BE2C (cell line): ENCODE data around the gene SLC2A5.
"Not testable (repeated sequence)": the region's sequence is repeated elsewhere in the genome, so short reads cannot be mapped to it uniquely, and the experiment has no call there.

Experiments used
- DNase-seq: peaks from one replicate; pipeline ENCODE4 v3.0.0-alpha.2; 2020
- H3K27me3 ChIP-seq: fragments of 250-450 bp; sonication (Bioruptor Pico); 2 replicates; pipeline ENCODE4 v1.5.1; 2020; ENCODE audit warnings: mild to moderate bottlenecking
- H3K36me3 ChIP-seq: fragments of 250-450 bp; sonication (Bioruptor Pico); 2 replicates; pipeline ENCODE4 v1.5.1; 2020; ENCODE audit warnings: mild to moderate bottlenecking
- H3K4me1 ChIP-seq: fragments of 250-450 bp; sonication (Bioruptor Pico); 2 replicates; pipeline ENCODE4 v1.5.1; 2020
- H3K4me3 ChIP-seq: 2 replicates; pipeline ENCODE4 v1.5.1; 2011; ENCODE audit warnings: low read depth, low read length
- H3K9me3 ChIP-seq: fragments of 250-450 bp; sonication (Bioruptor Pico); 2 replicates; pipeline ENCODE4 v1.5.1; 2020
- CTCF ChIP-seq: IDR thresholded peaks from 2 replicates; pipeline ENCODE4 v1.5.1; 2012; ENCODE audit warnings: mild to moderate bottlenecking, low read depth, low read length

SLC2A5 gene

GRCh38 chr1:9038338-9038650 is 31.1 kb downstream of the SLC2A5 start:
- H3K4me3 ChIP-seq, result no peak overlapping the region
- H3K9me3 ChIP-seq, result no peaks in the 10 kb centered on the region
- H3K4me1 ChIP-seq, result no peaks in the 10 kb centered on the region
- H3K36me3 ChIP-seq, result no peaks in the 10 kb centered on the region
- no peaks in the 10 kb centered on the region for H3K27me3 ChIP-seq
- no peak for TF ChIP-seq CTCF
- DNase-seq, result no peak

- TF ChIP-seq CTCF, result no peak
- H3K36me3 ChIP-seq, result no peaks in the 10 kb centered on the region
- DNase-seq, result no peak
- no peak overlapping the region for H3K4me3 ChIP-seq
- no peaks in the 10 kb centered on the region for H3K4me1 ChIP-seq
- no peaks in the 10 kb centered on the region for H3K9me3 ChIP-seq
- H3K27me3 ChIP-seq, result no peaks in the 10 kb centered on the region
These were observed 31.7 kb downstream of the SLC2A5 start for GRCh38 chr1:9037476-9038337.

GRCh38 chr1:9035226-9035625 is 34.2 kb downstream of the SLC2A5 start:
- Histone ChIP-seq H3K36me3 (no peaks in the 10 kb centered on the region), H3K9me3 (no peaks in the 10 kb centered on the region), H3K27me3 (no peaks in the 10 kb centered on the region), H3K4me3 (no peak overlapping the region), H3K4me1 (no peaks in the 10 kb centered on the region)
- no peak for DNase-seq
- TF ChIP-seq CTCF, result no peak

- Histone ChIP-seq H3K4me1 (no peaks in the 10 kb centered on the region), H3K4me3 (no peak overlapping the region), H3K36me3 (no peaks in the 10 kb centered on the region), H3K9me3 (no peaks in the 10 kb centered on the region), H3K27me3 (no peaks in the 10 kb centered on the region)
- no peak for TF ChIP-seq CTCF
- DNase-seq, result no peak
These were observed 36.1 kb downstream of the SLC2A5 start for GRCh38 chr1:9033363-9033762.

- no peak for TF ChIP-seq CTCF
- no peaks in the 10 kb centered on the region for H3K9me3 ChIP-seq
- H3K36me3 ChIP-seq, result no peaks in the 10 kb centered on the region
- no peaks in the 10 kb centered on the region for H3K27me3 ChIP-seq
- no peaks in the 10 kb centered on the region for H3K4me1 ChIP-seq
- no peak overlapping the region for H3K4me3 ChIP-seq
- DNase-seq, result no peak
These were observed 37.8 kb downstream of the SLC2A5 start for GRCh38 chr1:9031484-9032259.

- not testable (repeated sequence) for H3K36me3 ChIP-seq, H3K27me3 ChIP-seq, H3K4me1 ChIP-seq, H3K4me3 ChIP-seq, DNase-seq, H3K9me3 ChIP-seq
These were observed 38.4 kb downstream of the SLC2A5 start for GRCh38 chr1:9031077-9031476.
